Activated CD4-positive, CD25-positive, alpha-beta regulatory T cell treated with anti-CD3 and anti-CD28 coated beads, Interleukin-2, amount 50 U/mL, for 72 hours (primary cell): ENCODE measurements around the gene NPC2.

Source experiments
- DNase-seq: peaks from one replicate; pipeline ENCODE4 v3.0.0; 2021

NPC2 gene

GRCh38 chr14:74501691-74502090, 8.6 kb upstream of the NPC2 start:
- DNase-seq: no peak

GRCh38 chr14:74501135-74501614, 8.1 kb upstream of the NPC2 start:
- DNase-seq: no peak

GRCh38 chr14:74500417-74501134, 7.5 kb upstream of the NPC2 start:
- DNase-seq: no peak

GRCh38 chr14:74495356-74495755, 2.3 kb upstream of the NPC2 start:
- DNase-seq: no peak

- peak; percentile 100 for DNase-seq
Observed at GRCh38 chr14:74493343-74494261, 497 bp upstream of the NPC2 start, which contains the start of gene ISCA2. Gene ISCA2 (plus strand): TSS chr14:74493765. CDS start chr14:74493775, 10 bp downstream.

GRCh38 chr14:74491956-74492775, 939 bp downstream of the NPC2 start:
- no peak for DNase-seq

GRCh38 chr14:74490486-74490885, 2.6 kb downstream of the NPC2 start:
- DNase-seq: no peak

GRCh38 chr14:74488786-74489397, 4.2 kb downstream of the NPC2 start:
- DNase-seq: no peak

- no peak for DNase-seq
Observed at GRCh38 chr14:74486164-74486563, 6.9 kb downstream of the NPC2 start.

GRCh38 chr14:74483321-74483720, 9.8 kb downstream of the NPC2 start:
- no peak for DNase-seq

GRCh38 chr14:74482571-74482970, 10.5 kb downstream of the NPC2 start:
- no peak for DNase-seq

- DNase-seq: no peak
Observed at GRCh38 chr14:74480046-74480445, 13.1 kb downstream of the NPC2 start.

- no peak for DNase-seq
Observed at GRCh38 chr14:74478996-74479635, 14.0 kb downstream of the NPC2 start.

- DNase-seq: no peak
Observed at GRCh38 chr14:74476607-74477006, 16.5 kb downstream of the NPC2 start.

- no peak for DNase-seq
Observed at GRCh38 chr14:74476107-74476506, 17.0 kb downstream of the NPC2 start.

- DNase-seq: no peak
Observed at GRCh38 chr14:74475678-74476077, 17.4 kb downstream of the NPC2 start.

- no peak for DNase-seq
Observed at GRCh38 chr14:74474376-74474775, 18.7 kb downstream of the NPC2 start.

- no peak for DNase-seq
Observed at GRCh38 chr14:74472601-74473000, 20.5 kb downstream of the NPC2 start.

- DNase-seq: no peak
Observed at GRCh38 chr14:74469548-74470518, 23.3 kb downstream of the NPC2 start.

- DNase-seq: no peak
Observed at GRCh38 chr14:74468513-74468912, 24.6 kb downstream of the NPC2 start.

GRCh38 chr14:74465335-74465734, 27.8 kb downstream of the NPC2 start:
- no peak for DNase-seq
